GM12878 (cell line): Measurements from ENCODE around the gene SLC26A11. TPM values are rescaled to one million over a fixed set of nuclear protein-coding genes. Genes with fewer than 3 reads are reported as not detected.

Source experiments
- ATAC-seq: fragments of 200-7000 bp; cut with Tn5 transposase; 3 replicates; pipeline ENCODE4 v1.9.1; 2020; ENCODE audit warnings: mild to moderate bottlenecking, moderate library complexity
- BruUV-seq: library from RNA; stranded (reverse); fragments of 400-500 nt; replicated peaks from 2 replicates; lab custom pipeline; 2021; lab: Mats Ljungman, UMichigan
- CTCF ChIA-PET: fragments of 300-600 bp; sonication (Branson Sonifier 250); formaldehyde crosslinking; extraction: SDS; loops from one replicate; lab custom pipeline; 2021; ENCODE audit warnings: inconsistent platforms; lab: Yijun Ruan, JAX
- POLR2A ChIA-PET: fragments of 350-600 bp; formaldehyde crosslinking; extraction: SDS; loops from one replicate; lab custom pipeline; 2021; ENCODE audit warnings: inconsistent platforms; lab: Charles Lee
- RAD21 ChIA-PET: fragments of 300-600 bp; sonication (Branson Sonifier 250); formaldehyde crosslinking; loops from one replicate; lab custom pipeline; 2023; ENCODE audit warnings: antibody characterized with exemption; ENCODE audit not compliant: unreplicated experiment; lab: Charles Lee
- SMC1A ChIA-PET: fragments of 300-600 bp; sonication (Branson Sonifier 250); formaldehyde crosslinking; loops from one replicate; lab custom pipeline; 2023; ENCODE audit not compliant: unreplicated experiment, uncharacterized antibody; lab: Charles Lee
- DNase-seq: peaks from one replicate; pipeline ENCODE4 v3.0.0-alpha.2; 2011; ENCODE audit warnings: low read depth, low spot score
- FAIRE-seq: peaks from 3 replicates; lab custom pipeline; 2011; peaks lifted over from hg19 to GRCh38; lab: Jason Lieb, UNC
- H2AFZ ChIP-seq: 2 replicates; pipeline ENCODE4 v1.6.0; 2011; ENCODE audit warnings: low read depth, low read length, control low read depth; ENCODE audit not compliant: control insufficient read depth
- H3K27ac ChIP-seq: 2 replicates; pipeline ENCODE4 v1.5.1; 2011; ENCODE audit warnings: control low read depth; ENCODE audit not compliant: control insufficient read depth, insufficient read depth
- H3K27me3 ChIP-seq, 2 experiments: replicated peaks in 1 of 2; 2 replicates each; pipeline versions ENCODE4 v1.6.0 to v1.6.1; 2011; ENCODE audit warnings: low read length in 1 of 2; ENCODE audit not compliant: control insufficient read depth in 2 of 2, insufficient read depth in 2 of 2
- H3K36me3 ChIP-seq, 2 experiments: 2 replicates each; pipeline ENCODE4 v1.5.1; 2011; ENCODE audit warnings: low read length in 1 of 2; ENCODE audit not compliant: control insufficient read depth in 2 of 2, insufficient read depth in 2 of 2
- H3K4me1 ChIP-seq: 2 replicates; pipeline ENCODE4 v1.6.1; 2011; ENCODE audit warnings: mild to moderate bottlenecking, low read length, moderate library complexity, mixed read lengths; ENCODE audit not compliant: control insufficient read depth, insufficient read depth
- H3K4me2 ChIP-seq: 2 replicates; pipeline ENCODE4 v1.6.0; 2011; ENCODE audit warnings: control low read depth; ENCODE audit not compliant: control insufficient read depth, insufficient read depth
- H3K4me3 ChIP-seq: fragments of 200-600 bp; sonication (generic); 2 replicates; pipeline ENCODE4 v1.5.1; 2016
- H3K79me2 ChIP-seq: 2 replicates; pipeline ENCODE4 v1.6.0; 2011; ENCODE audit warnings: low read length; ENCODE audit not compliant: control insufficient read depth, insufficient read depth
- H3K9ac ChIP-seq: 2 replicates; pipeline ENCODE4 v1.8.0; 2011; ENCODE audit warnings: low read length, control low read depth, mixed read lengths; ENCODE audit not compliant: control insufficient read depth, insufficient read depth
- H3K9me3 ChIP-seq: replicated peaks from 3 replicates; pipeline ENCODE4 v1.5.1; 2011; ENCODE audit warnings: mild to moderate bottlenecking, low read length; ENCODE audit not compliant: control insufficient read depth, insufficient read depth
- H4K20me1 ChIP-seq: 2 replicates; pipeline ENCODE4 v1.6.0; 2011; ENCODE audit not compliant: control insufficient read depth, insufficient read depth
- BMI1 ChIP-seq: fragments of 450-650 bp; IDR thresholded peaks from 2 replicates; pipeline ENCODE4 v1.6.1; 2016; ENCODE audit warnings: mild to moderate bottlenecking, moderate library complexity, borderline replicate concordance
- CREM ChIP-seq: IDR thresholded peaks from 2 replicates; pipeline ENCODE4 v1.6.1; 2014; ENCODE audit warnings: antibody characterized with exemption, low read depth
- CTCF ChIP-seq, 3 experiments: IDR thresholded peaks in 2 of 3; conservative IDR thresholded peaks in 1 of 3; 2 replicates each; pipeline ENCODE4 v1.5.1; 2011; ENCODE audit warnings: low read depth in 3 of 3, low read length in 3 of 3, mild to moderate bottlenecking in 3 of 3, control low read depth in 2 of 3, moderate library complexity in 2 of 3, inconsistent platforms in 1 of 3, mixed read lengths in 1 of 3; ENCODE audit not compliant: control insufficient read depth in 2 of 3, insufficient read depth in 1 of 3; ENCODE audit errors: extremely low read depth in 1 of 3
- EED ChIP-seq: sonication (generic); IDR thresholded peaks from 2 replicates; pipeline ENCODE4 v1.6.1; 2016; ENCODE audit warnings: antibody characterized with exemption, low read depth
- HSF1 ChIP-seq: fragments of 150-350 bp; IDR thresholded peaks from 2 replicates; pipeline ENCODE4 v1.6.1; 2014; ENCODE audit warnings: mild to moderate bottlenecking, low read depth, low read length
- MXI1 ChIP-seq: fragments of 150-350 bp; IDR thresholded peaks from 2 replicates; pipeline ENCODE4 v1.6.1; 2011; ENCODE audit warnings: low read depth, mild to moderate bottlenecking, inconsistent platforms, low read length, improper control_type of control experiment
- NR2C2 ChIP-seq: IDR thresholded peaks from 2 replicates; pipeline ENCODE4 v1.6.1; 2011; ENCODE audit warnings: borderline replicate concordance, low read depth; ENCODE audit not compliant: control insufficient read depth, insufficient read length
- PAX5 ChIP-seq: IDR thresholded peaks from 2 replicates; pipeline ENCODE4 v1.6.1; 2011; ENCODE audit warnings: low read depth, low read length, borderline replicate concordance
- POLR2A ChIP-seq: IDR thresholded peaks from 2 replicates; pipeline ENCODE4 v1.6.1; 2011; ENCODE audit warnings: low read depth, mild to moderate bottlenecking, low read length
- POU2F2 ChIP-seq: IDR thresholded peaks from 3 replicates; pipeline ENCODE4 v1.6.1; 2011; ENCODE audit warnings: low read depth, mild to moderate bottlenecking, low read length, borderline replicate concordance
- RAD21 ChIP-seq: IDR thresholded peaks from 2 replicates; pipeline ENCODE4 v1.6.1; 2011; ENCODE audit warnings: mild to moderate bottlenecking, low read depth, low read length, moderate library complexity; ENCODE audit not compliant: insufficient read depth
- SMARCA5 ChIP-seq: fragments of 450-650 bp; IDR thresholded peaks from 2 replicates; pipeline ENCODE4 v1.6.1; 2017; ENCODE audit warnings: mild to moderate bottlenecking
- SMC3 ChIP-seq: IDR thresholded peaks from 2 replicates; pipeline ENCODE4 v1.6.1; 2011; ENCODE audit warnings: low read length, improper control_type of control experiment, borderline replicate concordance
- WRNIP1 ChIP-seq: IDR thresholded peaks from 2 replicates; pipeline ENCODE4 v1.6.1; 2011; ENCODE audit warnings: low read depth, low read length, improper control_type of control experiment, borderline replicate concordance
- YY1 ChIP-seq: IDR thresholded peaks from 2 replicates; pipeline ENCODE4 v1.6.1; 2011; ENCODE audit warnings: low read depth, mild to moderate bottlenecking, low read length
- WGBS: methylation state at CpG from one replicate; pipeline ENCODE4 v1.1.6; 2016; ENCODE audit warnings: low lambda C conversion rate; ENCODE audit not compliant: insufficient replicate concordance, insufficient coverage; ENCODE audit errors: missing lambda C conversion rate; 5-methylcytosine and 5-hydroxymethylcytosine counted together
- in situ Hi-C: fragments of 300-500 bp; cut with MboI; formaldehyde crosslinking; loops from 9 replicates; pipeline ENCODE4 v1.14.3; 2018; ENCODE audit warnings: mixed read lengths
- intact Hi-C: fragments of 100-400 bp; cut with micrococcal nuclease; formaldehyde crosslinking; loops from one replicate; pipeline ENCODE4 v1.14.2; 2022; ENCODE audit not compliant: unreplicated experiment
- polyA plus RNA-seq, 11 experiments: library from polyadenylated mRNA; depleted of rRNA in 4 of 11; unstranded in 6 of 11; stranded (reverse) in 5 of 11; fragments of >200 nt; fragmentation: Nextera tagmentation in 4 of 11; fragmentation: Illumina TruSeq in 1 of 11; extraction: Ambion mirVana in 4 of 11; extraction: Trizol in 1 of 11; gene quantifications; 1 replicate in 1 of 11; 2 replicates in 10 of 11; pipeline versions ENCODE4 v1.2.1 to v1.2.3, GENCODE V29; 2011 to 2016; ENCODE audit warnings: inconsistent platforms in 2 of 11, missing spikeins in 2 of 11, low read depth in 1 of 11
- total RNA-seq, 4 experiments: library from RNA; depleted of rRNA in 3 of 4; stranded (reverse); fragments of >200 nt in 3 of 4; fragmentation: Illumina TruSeq in 1 of 4; extraction: Trizol in 1 of 4; gene quantifications; 2 replicates each; pipeline versions ENCODE4 v1.2.1 to v1.2.3, GENCODE V29; 2013 to 2021

Gene SLC26A11
- total and polyA plus RNA-seq, 10 of the 15 experiments (the other 5 are each of a cell fraction or from before 2014, with no cell fraction given) = 0.05 to 4.1 (median 1.2) TPM; not detected in 1

GRCh38 chr17:80195141-80195540 lies 25.1 kb upstream of the SLC26A11 start (continued):
- TF ChIP-seq CTCF (IDR thresholded peaks at IDR 0.05 in 2 of 3, conservative IDR thresholded peaks at IDR 0.05 in 1 of 3; ENCODE audit: control insufficient read depth in 2 of 3, extremely low read depth in 1 of 3, insufficient read depth in 1 of 3, low read depth in 3 of 3, low read length in 3 of 3) (no peak), PAX5 (no peak), POLR2A (no peak), CREM (no peak), HSF1 (no peak)

GRCh38 chr17:80195671-80196529 lies 24.3 kb upstream of the SLC26A11 start:
- FAIRE-seq (peak; percentile 61), ATAC-seq (peak; percentile 71), DNase-seq (no peak)
- no peak overlapping the region for H3K27ac ChIP-seq
- no peak overlapping the region for H3K9ac ChIP-seq
- no TSS peak for BruUV-seq
- 50% methylated on average over 27 of the region's 27 CpGs for whole genome bisulfite sequencing
- no peak overlapping the region for H3K4me2 ChIP-seq
- ChIA-PET RAD21 (interaction anchor here (0.7 to 1.8 kb wide), 12 partner anchors 15 to 219 kb away, joined by 3 to 4 read pairs (median 3); partner anchors contain the start of gene GAA), POLR2A (interaction anchor here (0.6 kb wide), 1 partner anchor 1463 kb away, joined by 4 read pairs; no protein-coding TSS in a partner anchor), SMC1A (interaction anchor here (1.4 to 1.9 kb wide), 6 partner anchors 8 to 218 kb away, joined by 3 to 8 read pairs (median 6); partner anchors contain the start of gene SGSH), CTCF (interaction anchor here (0.7 to 3.1 kb wide), 28 partner anchors 9 to 232 kb away, joined by 3 to 16 read pairs (median 4); no protein-coding TSS in a partner anchor)
- H3K36me3 ChIP-seq = no peaks in the 10 kb centered on the region
- in situ Hi-C loops (no loop called here), intact Hi-C loops (loop anchor here (10.0 kb wide), 2 partner anchors 139 to 169 kb away; no protein-coding TSS in a partner anchor)
- H3K79me2 ChIP-seq = no peaks in the 10 kb centered on the region
- no peaks in the 10 kb centered on the region for H4K20me1 ChIP-seq
- no peaks in the 10 kb centered on the region for H3K4me1 ChIP-seq
- H3K4me3 ChIP-seq = no peak overlapping the region
- H3K27me3 ChIP-seq = no peaks in the 10 kb centered on the region
- no peak overlapping the region for H2AFZ ChIP-seq
- H3K9me3 ChIP-seq = peaks cover 2% of the 10 kb centered on the region; the same call in 1 of the 3 replicates
- TF ChIP-seq EED (no peak), SMC3 (peak; percentile 89), POU2F2 (0 out of 3 replicates have a peak, but pooled peaks have one; percentile 26), SMARCA5 (peak; percentile 68; the same call in 1 of the 2 replicates), WRNIP1 (peak; percentile 98), RAD21 (peak; percentile 94), BMI1 (peak; percentile 89), CTCF (IDR thresholded peaks at IDR 0.05 in 2 of 3, conservative IDR thresholded peaks at IDR 0.05 in 1 of 3; ENCODE audit: control insufficient read depth in 2 of 3, extremely low read depth in 1 of 3, insufficient read depth in 1 of 3, low read depth in 3 of 3, low read length in 3 of 3) (peak; percentile 87 to 96 (median 88)), NR2C2 (no peak), YY1 (peak; percentile 48; the same call in 1 of the 2 replicates), MXI1 (no peak)
